LNCaP clone FGC (cell line): ENCODE results near the gene IL36G.

Experiments used
- DNase-seq: peaks from one replicate; pipeline ENCODE4 v3.0.0-alpha.2; 2011; ENCODE audit warnings: low read depth
- H3K4me3 ChIP-seq: 2 replicates; pipeline ENCODE4 v1.5.1; 2011; ENCODE audit warnings: mild to moderate bottlenecking, low read depth, low read length, control low read depth
- TF ChIP-seq, protein P1 (sequence below): IDR thresholded peaks from 2 replicates; pipeline ENCODE4 v1.5.1; 2012; ENCODE audit warnings: mild to moderate bottlenecking; ENCODE audit not compliant: control insufficient read depth, insufficient read depth; ENCODE audit errors: extremely low read depth

Gene IL36G

DNA sequence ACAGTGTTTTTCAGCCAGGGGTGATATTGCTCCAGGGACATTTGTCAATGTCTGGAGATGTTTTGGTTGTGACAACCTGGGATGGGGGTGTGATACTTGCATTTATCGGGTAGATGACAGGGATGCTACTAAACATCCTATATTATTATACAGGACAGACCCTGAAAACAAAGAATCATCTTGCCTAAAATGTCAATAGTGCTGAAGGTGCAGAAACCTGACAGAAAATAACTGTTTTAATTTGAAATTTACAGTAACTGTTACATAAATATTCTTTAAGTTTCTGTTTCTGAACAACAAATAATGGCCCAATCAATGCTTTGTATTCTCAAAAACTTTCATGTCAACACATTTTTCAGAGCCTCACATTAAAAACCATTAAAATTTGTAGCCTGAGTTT is 29.4 kb downstream of the IL36G start:
- no peak overlapping the region for H3K4me3 ChIP-seq
- DNase-seq: no peak
- TF ChIP-seq, protein P1, sequence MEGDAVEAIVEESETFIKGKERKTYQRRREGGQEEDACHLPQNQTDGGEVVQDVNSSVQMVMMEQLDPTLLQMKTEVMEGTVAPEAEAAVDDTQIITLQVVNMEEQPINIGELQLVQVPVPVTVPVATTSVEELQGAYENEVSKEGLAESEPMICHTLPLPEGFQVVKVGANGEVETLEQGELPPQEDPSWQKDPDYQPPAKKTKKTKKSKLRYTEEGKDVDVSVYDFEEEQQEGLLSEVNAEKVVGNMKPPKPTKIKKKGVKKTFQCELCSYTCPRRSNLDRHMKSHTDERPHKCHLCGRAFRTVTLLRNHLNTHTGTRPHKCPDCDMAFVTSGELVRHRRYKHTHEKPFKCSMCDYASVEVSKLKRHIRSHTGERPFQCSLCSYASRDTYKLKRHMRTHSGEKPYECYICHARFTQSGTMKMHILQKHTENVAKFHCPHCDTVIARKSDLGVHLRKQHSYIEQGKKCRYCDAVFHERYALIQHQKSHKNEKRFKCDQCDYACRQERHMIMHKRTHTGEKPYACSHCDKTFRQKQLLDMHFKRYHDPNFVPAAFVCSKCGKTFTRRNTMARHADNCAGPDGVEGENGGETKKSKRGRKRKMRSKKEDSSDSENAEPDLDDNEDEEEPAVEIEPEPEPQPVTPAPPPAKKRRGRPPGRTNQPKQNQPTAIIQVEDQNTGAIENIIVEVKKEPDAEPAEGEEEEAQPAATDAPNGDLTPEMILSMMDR: no peak

GRCh38 chr2:113009622-113010021 is 31.8 kb downstream of the IL36G start:
- TF ChIP-seq, protein P1: no peak
- H3K4me3 ChIP-seq: no peak overlapping the region
- no peak for DNase-seq

GRCh38 chr2:113010088-113010487 is 32.3 kb downstream of the IL36G start:
- TF ChIP-seq, protein P1: no peak
- no peak overlapping the region for H3K4me3 ChIP-seq
- DNase-seq: no peak

DNA sequence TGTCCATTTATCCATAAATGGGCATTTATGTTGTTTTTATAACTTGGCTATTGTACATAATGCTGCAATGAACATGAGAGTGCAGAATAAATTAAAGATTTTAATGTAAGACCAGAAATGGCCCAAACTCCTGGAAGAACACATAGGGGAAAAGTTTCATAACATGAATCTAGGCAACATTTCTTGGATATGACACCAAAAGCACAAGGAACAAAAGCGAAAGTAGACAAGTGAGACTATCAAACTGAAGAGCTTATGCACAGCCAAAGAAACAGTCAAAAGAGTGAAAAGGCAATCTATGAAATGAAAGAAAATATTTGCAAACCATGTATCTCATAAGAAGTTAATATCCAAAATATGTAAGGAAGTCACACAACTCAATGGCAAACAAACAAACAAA is 33.3 kb downstream of the IL36G start:
- DNase-seq: no peak
- TF ChIP-seq, protein P1: no peak
- H3K4me3 ChIP-seq: no peak overlapping the region

DNA sequence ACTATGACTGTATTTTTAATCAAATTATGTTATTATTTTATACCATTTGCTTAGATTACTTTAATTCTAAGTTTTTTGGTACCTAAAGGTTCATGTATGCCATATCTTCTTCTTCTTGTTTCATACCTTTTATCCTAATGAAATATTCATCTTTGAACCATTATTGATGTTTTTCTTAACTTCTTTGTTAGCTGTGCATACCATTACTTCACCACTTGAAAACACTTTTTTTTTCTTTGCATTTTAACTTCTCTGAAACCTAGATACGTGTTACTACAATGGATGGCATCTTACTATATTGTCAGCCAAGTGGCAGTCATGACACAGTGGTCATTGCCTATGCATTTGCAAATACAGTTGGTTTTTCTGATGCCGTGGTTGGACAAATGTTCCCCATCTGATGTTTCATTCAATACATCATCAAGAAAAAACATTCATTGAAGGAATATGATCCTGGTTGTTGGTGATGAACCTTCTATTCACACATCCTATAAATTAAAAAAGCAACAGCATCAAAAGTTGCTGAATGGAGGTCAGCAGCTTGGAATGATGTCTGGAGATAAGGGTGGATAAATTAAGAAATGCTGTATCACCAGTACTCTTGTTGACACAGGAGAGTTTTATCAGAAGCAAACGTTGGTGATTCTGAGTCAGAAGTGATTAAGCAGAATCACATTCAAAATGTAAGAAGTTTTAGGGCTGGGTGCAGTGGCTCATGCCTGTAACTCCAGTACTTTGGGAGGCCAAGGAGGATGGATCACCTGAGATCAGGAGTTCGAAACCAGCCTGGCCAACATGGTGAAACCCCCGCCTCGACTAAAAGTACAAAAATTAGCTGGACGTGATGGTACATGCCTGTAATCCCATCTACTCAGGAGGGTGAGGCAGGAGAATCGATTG is 34.9 kb downstream of the IL36G start:
- TF ChIP-seq, protein P1: no peak
- no peak for DNase-seq
- no peak overlapping the region for H3K4me3 ChIP-seq

DNA sequence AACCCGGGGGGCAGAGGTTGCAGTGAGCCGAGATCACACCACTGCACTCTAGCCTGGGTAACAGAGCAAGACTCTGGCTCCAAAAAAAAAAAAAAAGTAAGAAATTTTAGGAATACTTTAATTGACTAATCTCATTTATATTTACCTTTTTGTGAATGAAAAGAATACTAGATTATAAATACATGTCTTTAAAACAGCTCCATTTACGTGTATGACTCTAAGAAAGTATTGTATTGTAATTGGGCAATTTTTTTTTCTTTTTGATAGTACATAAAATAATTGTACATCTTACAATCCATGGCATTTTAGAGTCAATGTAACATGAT is 35.5 kb downstream of the IL36G start:
- no peak overlapping the region for H3K4me3 ChIP-seq
- TF ChIP-seq, protein P1: no peak
- no peak for DNase-seq

DNA sequence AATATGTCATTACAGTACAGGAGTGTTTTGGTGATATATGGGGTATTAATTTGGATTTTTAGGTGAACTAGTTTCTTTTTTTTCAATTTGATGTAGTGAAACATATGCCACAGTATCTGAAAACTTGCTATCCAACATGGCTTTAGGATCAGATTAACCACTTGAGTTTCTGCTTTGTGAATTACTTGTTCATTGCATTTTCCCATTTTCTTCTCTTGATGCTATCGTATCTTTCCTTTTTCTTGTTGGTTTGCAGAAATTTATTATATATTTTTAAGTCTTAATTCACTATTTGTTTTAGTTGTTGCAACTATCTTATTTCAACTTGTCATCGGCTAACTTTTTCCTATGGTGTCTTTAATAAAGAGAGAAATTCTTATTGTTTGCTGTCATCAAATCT is 36.3 kb downstream of the IL36G start:
- no peak for DNase-seq
- TF ChIP-seq, protein P1: no peak
- no peak overlapping the region for H3K4me3 ChIP-seq
